Ishikawa (cell line): Measurements from ENCODE around the gene TSC22D1.

ENCODE experiments used
- EP300 ChIP-seq: IDR thresholded peaks from 2 replicates; pipeline ENCODE4 v1.6.1; 2012; ENCODE audit warnings: borderline replicate concordance
- RAD21 ChIP-seq: IDR thresholded peaks from 2 replicates; pipeline ENCODE4 v1.6.1; 2012; ENCODE audit warnings: low read depth
- REST ChIP-seq: IDR thresholded peaks from 2 replicates; pipeline ENCODE4 v1.6.1; 2012; ENCODE audit warnings: low read depth, mild to moderate bottlenecking
- TAF1 ChIP-seq: IDR thresholded peaks from 2 replicates; pipeline ENCODE4 v1.6.1; 2012; ENCODE audit warnings: low read depth, mild to moderate bottlenecking
- TCF12 ChIP-seq: IDR thresholded peaks from 2 replicates; pipeline ENCODE4 v1.6.1; 2012; ENCODE audit warnings: low read depth
- TEAD4 ChIP-seq: IDR thresholded peaks from 2 replicates; pipeline ENCODE4 v1.6.1; 2012
- YY1 ChIP-seq: IDR thresholded peaks from 2 replicates; pipeline ENCODE4 v1.6.1; 2012; ENCODE audit warnings: low read depth

GRCh38 chr13:44514278-44514677, 61.9 kb downstream of the TSC22D1 start:
- TF ChIP-seq TEAD4, result no peak
- TF ChIP-seq YY1, result no peak
- no peak for TF ChIP-seq EP300
- no peak for TF ChIP-seq TCF12
- TF ChIP-seq REST, result no peak
- TF ChIP-seq TAF1, result no peak
- TF ChIP-seq RAD21, result no peak
